Skin epidermis (tissue), 12 donors: ENCODE results near the gene ZNF8.
A peak's percentile ranks its signal among the peaks of the same experiment; 100 is the strongest.
"Not testable (repeated sequence)": the region's sequence is repeated elsewhere in the genome, so short reads cannot be mapped to it uniquely, and the experiment has no call there.

Source experiments
- H3K27ac ChIP-seq, 21 experiments: fragments of 200-600 bp; sonication (generic) in 11 of 21; one replicate each; pipeline ENCODE4 v1.5.0; 2020; ENCODE audit warnings: mild to moderate bottlenecking in 3 of 21, inconsistent platforms in 2 of 21, moderate library complexity in 2 of 21
- H3K4me3 ChIP-seq, 7 experiments: fragments of 200-600 bp; sonication (generic) in 2 of 7; one replicate each; pipeline ENCODE4 v1.5.0; 2020; ENCODE audit warnings: inconsistent platforms in 2 of 7, mild to moderate bottlenecking in 2 of 7, moderate library complexity in 1 of 7

ZNF8 gene

GRCh38 chr19:58278541-58279041, at the start of gene ZNF8:
ZNF8 (plus strand) TSS chr19:58278955; CDS start chr19:58279082, 127 bp downstream.
- peak within 1 kb of the TSS; percentile 52 to 95 (median 82) for H3K4me3 ChIP-seq
- peak within 1 kb of the TSS; percentile 61 to 97 (median 89) for H3K27ac ChIP-seq

GRCh38 chr19:58229255-58229639, 49.5 kb upstream of the ZNF8 start:
- peak overlapping the region in 19 of 21 experiments; percentile 59 to 88 (median 81) for H3K27ac ChIP-seq
- H3K4me3 ChIP-seq = peak overlapping the region; percentile 44 to 89 (median 80)

- Histone ChIP-seq H3K4me3 (no peak overlapping the region), H3K27ac (no peak overlapping the region)
Measured at GRCh38 chr19:58237324-58237723, 41.4 kb upstream of the ZNF8 start.

GRCh38 chr19:58243351-58243750, 35.4 kb upstream of the ZNF8 start:
- H3K4me3 ChIP-seq = no peak overlapping the region
- no peak overlapping the region for H3K27ac ChIP-seq

GRCh38 chr19:58248886-58249285, 29.9 kb upstream of the ZNF8 start:
- H3K27ac ChIP-seq = no peak overlapping the region
- H3K4me3 ChIP-seq = no peak overlapping the region

- H3K27ac ChIP-seq = no peak overlapping the region
- no peak overlapping the region for H3K4me3 ChIP-seq
Measured at GRCh38 chr19:58252102-58252685, 26.6 kb upstream of the ZNF8 start.

- H3K4me3 ChIP-seq, H3K27ac ChIP-seq: not testable (repeated sequence)
Measured at GRCh38 chr19:58258259-58258658, 20.5 kb upstream of the ZNF8 start.

GRCh38 chr19:58261600-58261967, 17.2 kb upstream of the ZNF8 start:
- H3K4me3 ChIP-seq = no peak overlapping the region
- no peak overlapping the region for H3K27ac ChIP-seq

GRCh38 chr19:58261968-58262921, 16.5 kb upstream of the ZNF8 start:
- Histone ChIP-seq H3K27ac (no peak overlapping the region), H3K4me3 (no peak overlapping the region)

GRCh38 chr19:58262922-58263296, 15.8 kb upstream of the ZNF8 start:
- Histone ChIP-seq H3K4me3 (no peak overlapping the region), H3K27ac (no peak overlapping the region)

- Histone ChIP-seq H3K4me3 (no peak overlapping the region), H3K27ac (no peak overlapping the region)
Measured at GRCh38 chr19:58265100-58265499, 13.7 kb upstream of the ZNF8 start.

GRCh38 chr19:58268344-58268743, 10.4 kb upstream of the ZNF8 start:
- Histone ChIP-seq H3K27ac (no peak overlapping the region), H3K4me3 (no peak overlapping the region)

GRCh38 chr19:58274771-58275201, 4.0 kb upstream of the ZNF8 start:
- Histone ChIP-seq H3K4me3 (no peak overlapping the region), H3K27ac (no peak overlapping the region)

GRCh38 chr19:58275564-58275963, 3.2 kb upstream of the ZNF8 start:
- Histone ChIP-seq H3K4me3 (no peak overlapping the region), H3K27ac (no peak overlapping the region)

- Histone ChIP-seq H3K4me3 (peak overlapping the region in 1 of 7 experiments; percentile 95), H3K27ac (no peak overlapping the region)
Measured at GRCh38 chr19:58277197-58277596, 1.6 kb upstream of the ZNF8 start.

GRCh38 chr19:58277748-58278540, 811 bp upstream of the ZNF8 start:
- H3K27ac ChIP-seq = peak overlapping the region in 20 of 21 experiments; percentile 67 to 97 (median 89)
- H3K4me3 ChIP-seq = peak overlapping the region; percentile 52 to 95 (median 82)

- peak overlapping the region; percentile 52 to 95 (median 82) for H3K4me3 ChIP-seq
- H3K27ac ChIP-seq = peak overlapping the region; percentile 61 to 97 (median 89)
Measured at GRCh38 chr19:58279042-58279924, 528 bp downstream of the ZNF8 start.

GRCh38 chr19:58279925-58280316, 1.2 kb downstream of the ZNF8 start:
- H3K27ac ChIP-seq = peak overlapping the region in 2 of 21 experiments; percentile 87 to 95
- H3K4me3 ChIP-seq = peak overlapping the region in 6 of 7 experiments; percentile 70 to 95 (median 84)

- H3K27ac ChIP-seq = no peak overlapping the region
- no peak overlapping the region for H3K4me3 ChIP-seq
Measured at GRCh38 chr19:58284199-58284598, 5.4 kb downstream of the ZNF8 start.
